GM19467 (cell line): Measurements from ENCODE around the gene LRRC38.

ENCODE experiments used
- ATAC-seq: cut with Tn5 transposase; IDR thresholded peaks from one replicate; pipeline ENCODE4 v1.9.1; 2021; ENCODE audit warnings: mild to moderate bottlenecking, moderate library complexity; ENCODE audit not compliant: unreplicated experiment

Gene LRRC38

DNA sequence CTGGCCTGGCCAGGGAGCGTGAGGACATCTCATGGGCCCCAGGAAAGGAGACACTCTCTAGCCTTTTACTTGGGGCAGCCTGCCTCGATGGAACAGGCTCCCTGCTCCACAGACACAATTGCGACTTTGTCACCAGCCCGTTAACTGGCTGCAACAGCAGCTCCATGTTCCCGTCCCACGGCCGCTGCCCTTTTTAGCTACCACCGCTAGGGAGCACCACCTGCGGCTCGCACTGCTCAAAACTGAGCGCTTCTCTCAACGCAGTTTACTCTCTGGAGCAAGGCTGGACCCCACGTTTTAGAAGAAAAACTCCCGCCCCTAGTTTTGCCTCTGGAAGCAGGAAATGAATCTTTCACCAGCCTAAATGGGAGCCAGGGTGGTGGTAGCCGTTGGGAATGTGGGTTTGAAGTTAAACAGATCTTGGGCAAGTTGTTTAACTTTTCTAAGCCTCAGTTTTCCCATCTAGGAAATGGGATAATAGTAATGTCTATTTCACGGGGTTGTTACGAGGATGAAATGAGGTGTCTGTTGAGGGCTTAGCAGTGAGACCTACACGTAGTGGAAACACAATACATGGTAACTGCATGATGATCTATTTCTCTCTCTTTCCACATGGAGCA lies 3.5 kb upstream of the LRRC38 start:
- ATAC-seq: no peak

DNA sequence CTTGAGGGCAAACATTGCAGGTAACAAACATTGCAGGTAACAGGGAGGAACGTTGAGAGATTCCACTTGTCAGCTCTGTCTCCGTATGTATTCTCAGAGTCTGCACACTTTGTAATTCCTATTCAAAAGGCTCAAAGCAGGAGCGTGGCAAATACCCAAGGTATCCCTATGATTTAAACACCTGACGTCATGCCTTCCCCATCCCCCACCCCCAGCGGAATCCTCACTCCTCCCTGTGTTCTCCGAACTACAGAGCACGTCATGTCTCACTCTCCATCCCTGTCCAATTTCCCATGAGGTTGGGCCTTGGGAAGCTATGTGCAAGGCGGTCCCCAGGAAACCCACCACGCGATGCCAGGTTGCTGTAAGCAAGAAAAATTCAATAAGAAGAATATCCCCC lies 2.8 kb upstream of the LRRC38 start:
- ATAC-seq: no peak

GRCh38 chr1:13514821-13515220 lies 1.0 kb upstream of the LRRC38 start:
- no peak for ATAC-seq

DNA sequence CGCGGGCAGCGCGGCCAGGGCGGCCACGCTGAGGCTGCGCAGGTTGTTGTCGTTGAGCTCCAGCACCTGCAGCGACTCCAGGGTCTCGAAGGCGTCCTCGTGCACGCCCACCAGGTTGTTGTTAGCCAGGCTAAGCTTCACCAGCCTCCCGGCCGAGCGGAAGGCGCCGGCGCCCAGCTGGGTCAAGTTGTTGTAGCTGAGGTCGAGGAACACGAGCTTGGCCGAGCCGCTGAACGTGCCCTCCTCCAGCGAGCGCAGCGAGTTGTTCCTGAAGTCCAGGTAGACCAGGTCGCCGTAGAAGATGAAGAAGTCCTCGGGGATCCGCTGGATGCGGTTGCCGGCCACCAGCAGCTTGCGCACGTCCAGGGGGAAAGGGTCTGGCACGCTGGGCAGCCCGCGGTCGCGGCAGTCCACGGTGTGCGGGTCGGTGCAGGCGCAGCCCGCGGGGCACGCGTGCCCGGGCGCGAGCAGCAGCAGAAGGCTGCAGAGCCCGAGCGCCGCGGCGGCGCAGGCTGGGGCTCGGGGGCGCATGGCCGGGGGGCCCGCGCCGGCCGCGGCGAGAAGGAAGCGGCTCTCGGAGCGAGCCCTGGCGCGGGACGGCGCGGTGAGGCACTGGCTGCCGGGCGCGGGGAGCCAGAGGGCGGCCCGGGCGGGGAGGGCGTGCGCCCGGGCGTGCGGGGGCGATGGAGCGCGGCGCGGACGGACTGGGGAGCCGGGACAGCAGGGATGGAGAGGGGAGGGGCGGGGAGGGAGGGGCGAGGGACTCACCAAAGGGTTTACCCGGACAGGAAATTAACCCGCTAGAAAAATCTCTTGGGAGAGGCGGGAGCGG lies 524 bp downstream of the LRRC38 start:
- no peak for ATAC-seq

DNA sequence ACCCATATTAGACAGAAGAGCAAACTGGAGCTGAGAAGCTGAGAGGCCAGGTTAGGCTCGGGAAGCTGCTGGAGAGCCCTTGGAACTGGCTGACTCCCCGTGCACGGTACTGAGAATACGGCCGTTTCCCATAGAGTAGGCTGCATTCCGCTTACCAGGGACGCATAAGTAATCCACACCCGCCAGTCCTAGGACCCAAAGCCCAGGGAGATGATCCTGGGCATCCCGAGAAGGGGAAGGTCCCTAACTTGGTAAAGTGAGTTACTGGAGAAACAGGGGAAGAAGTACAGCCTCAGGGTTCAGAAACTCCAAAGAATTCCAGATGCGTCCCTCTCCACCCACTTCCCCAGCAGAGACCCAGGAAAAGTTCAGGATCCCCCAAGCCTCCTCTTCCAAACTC lies 1.3 kb downstream of the LRRC38 start:
- no peak for ATAC-seq

GRCh38 chr1:13510499-13510898 lies 3.3 kb downstream of the LRRC38 start:
- ATAC-seq: no peak

- ATAC-seq: no peak
Measured at GRCh38 chr1:13507075-13507474, 6.7 kb downstream of the LRRC38 start.

DNA sequence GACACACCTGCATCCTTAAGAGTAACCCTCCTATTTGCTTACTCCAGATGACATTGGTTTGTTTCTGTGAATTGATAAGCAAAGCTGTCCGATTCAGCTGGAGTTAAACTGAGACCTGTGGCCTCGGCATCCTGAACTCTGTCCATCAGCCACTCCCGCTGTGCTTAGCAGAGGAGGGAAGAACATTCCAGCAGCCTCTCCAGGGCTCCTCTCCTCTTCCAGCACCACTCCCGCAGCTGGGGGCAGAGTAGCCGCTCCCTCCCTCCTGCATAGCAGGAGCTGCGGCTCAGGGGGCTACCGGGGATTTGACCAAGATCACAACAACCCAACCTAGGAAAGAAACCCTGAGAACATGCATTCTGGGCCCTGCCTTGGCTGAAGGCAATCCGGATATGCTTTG lies 8.8 kb downstream of the LRRC38 start:
- ATAC-seq: no peak

GRCh38 chr1:13500806-13501205 lies 13.0 kb downstream of the LRRC38 start:
- ATAC-seq: no peak

- ATAC-seq: no peak
Measured at GRCh38 chr1:13499422-13499821, 14.4 kb downstream of the LRRC38 start.

- ATAC-seq: no peak
Measured at GRCh38 chr1:13498553-13498952, 15.2 kb downstream of the LRRC38 start.

GRCh38 chr1:13495186-13495585 lies 18.6 kb downstream of the LRRC38 start:
- no peak for ATAC-seq

DNA sequence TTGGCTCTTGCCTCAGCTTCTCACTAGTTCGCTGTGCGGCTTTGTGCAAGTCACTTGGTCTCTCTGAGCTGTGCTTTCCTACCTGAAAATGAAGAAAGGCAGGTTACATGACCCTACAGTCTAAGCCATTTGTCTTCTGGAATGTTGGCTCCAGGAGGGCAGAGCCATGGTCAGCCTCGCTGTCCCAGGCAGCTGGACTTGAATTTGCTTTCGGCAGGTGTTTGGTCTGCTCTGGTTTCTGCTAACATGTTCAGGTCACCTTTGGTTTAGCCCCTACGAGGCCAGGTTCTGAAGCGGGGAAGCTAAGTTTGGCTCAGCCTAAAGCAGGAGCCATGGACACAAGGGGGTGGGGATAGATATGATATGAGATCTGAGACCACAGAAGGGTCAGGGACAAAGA lies 19.1 kb downstream of the LRRC38 start:
- no peak for ATAC-seq

GRCh38 chr1:13494025-13494424 lies 19.8 kb downstream of the LRRC38 start:
- no peak for ATAC-seq

- ATAC-seq: no peak
Measured at GRCh38 chr1:13492711-13493110, 21.1 kb downstream of the LRRC38 start.

DNA sequence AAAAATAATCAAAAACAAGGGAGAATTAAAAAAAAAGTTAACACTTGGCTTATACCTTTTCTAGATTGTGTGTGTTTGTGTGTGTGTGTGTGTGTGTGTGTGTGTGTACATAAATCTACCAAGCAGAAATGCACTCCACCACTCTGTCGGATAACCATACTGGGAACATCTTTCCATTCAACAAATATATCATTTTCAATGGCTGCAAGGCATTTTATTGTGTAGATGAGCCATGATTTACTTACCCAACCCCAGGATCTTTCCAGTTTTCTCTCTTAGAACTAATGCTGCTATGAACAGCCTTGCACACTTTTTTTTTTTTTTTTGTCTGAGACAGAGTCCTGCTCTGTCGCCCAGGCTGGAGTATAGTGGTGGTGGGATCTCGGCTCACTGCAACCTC lies 25.8 kb downstream of the LRRC38 start:
- ATAC-seq: no peak

- no peak for ATAC-seq
Measured at GRCh38 chr1:13487143-13487868, 26.5 kb downstream of the LRRC38 start.

DNA sequence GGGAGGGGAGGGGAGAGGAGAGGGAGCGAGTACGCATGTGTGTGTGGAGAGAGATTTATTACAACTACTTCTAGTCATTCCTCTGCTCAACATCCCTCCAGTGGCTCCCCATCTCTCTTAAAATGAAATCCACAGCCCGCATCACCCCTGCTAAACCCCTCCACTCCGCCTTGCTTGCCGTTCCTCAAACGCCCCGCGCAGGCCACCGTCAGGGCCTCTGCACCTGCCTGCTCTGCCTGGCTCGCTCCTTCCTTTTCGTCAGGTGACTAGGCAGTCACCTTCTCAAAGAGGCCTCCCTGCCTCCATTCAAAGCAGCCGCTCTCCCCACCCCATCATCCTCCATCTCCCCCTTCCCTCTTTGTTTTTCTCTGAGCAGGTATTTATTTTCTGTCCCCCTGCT lies 29.9 kb downstream of the LRRC38 start:
- ATAC-seq: no peak

- ATAC-seq: no peak
Measured at GRCh38 chr1:13482600-13482999, 31.2 kb downstream of the LRRC38 start.

DNA sequence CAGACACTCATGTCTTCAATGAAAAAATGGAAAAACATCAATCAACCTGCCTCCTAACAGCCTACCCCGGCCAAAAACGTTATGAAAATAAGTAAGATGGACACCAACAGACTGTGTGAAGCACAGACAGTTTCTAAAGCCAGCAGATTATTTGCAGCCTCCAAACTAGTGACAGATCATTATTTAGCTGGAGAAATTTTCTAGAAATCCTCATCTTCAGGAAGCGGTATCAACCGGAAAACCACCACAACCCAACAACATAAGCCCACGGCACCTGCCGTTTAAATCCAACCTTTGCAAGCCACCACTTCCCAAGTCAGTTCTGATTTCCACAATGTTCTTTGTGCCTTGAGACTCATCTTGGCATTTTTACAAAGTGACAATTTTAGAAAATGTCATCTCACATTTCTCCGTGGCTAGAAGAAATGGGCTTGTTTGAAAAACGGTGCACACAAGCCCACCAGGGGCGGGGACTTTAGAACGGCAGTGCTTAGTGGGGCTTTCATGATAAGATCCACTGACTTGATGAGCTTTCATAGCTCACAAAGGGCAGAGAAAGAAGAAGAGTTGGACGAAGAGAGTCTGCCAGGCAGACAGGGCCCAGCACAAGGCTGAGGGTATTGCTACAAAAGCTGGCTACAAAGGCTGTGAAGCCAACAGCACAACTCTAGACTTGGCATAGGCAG lies 34.5 kb downstream of the LRRC38 start:
- no peak for ATAC-seq

DNA sequence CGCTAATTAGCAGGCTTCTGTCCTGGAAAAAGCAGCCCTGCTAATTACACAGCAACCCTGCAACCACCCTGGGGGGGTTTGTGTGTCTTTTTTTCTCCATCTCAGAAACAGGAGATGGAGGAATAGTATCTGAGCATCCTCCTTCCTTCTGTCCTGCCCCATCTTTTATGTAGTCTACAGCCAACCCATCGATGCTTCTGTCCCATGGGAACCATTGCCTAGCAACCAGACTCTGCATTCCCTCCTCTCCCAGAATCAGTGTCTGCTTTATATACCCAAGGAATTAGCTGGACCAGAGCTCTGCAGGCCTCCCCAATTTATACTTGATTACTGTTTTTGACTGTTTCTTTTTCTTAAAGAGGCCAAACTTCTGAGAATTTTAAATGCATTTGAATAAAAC lies 35.1 kb downstream of the LRRC38 start:
- ATAC-seq: no peak
